Fibroblast of pulmonary artery (primary cell): ENCODE results near the gene ZNF778.

Experiments used
- DNase-seq: peaks from one replicate; pipeline ENCODE4 v3.0.0-alpha.2; 2010; ENCODE audit warnings: low read depth
- H3K4me3 ChIP-seq: replicated peaks from 2 replicates; pipeline ENCODE4 v1.5.1; 2011; ENCODE audit warnings: low read depth, mild to moderate bottlenecking, control low read depth, low read length, moderate library complexity
- TF ChIP-seq, protein P1 (sequence below): IDR thresholded peaks from 2 replicates; pipeline ENCODE4 v1.5.1; 2011; ENCODE audit warnings: mild to moderate bottlenecking, control low read depth, low read length, inconsistent platforms; ENCODE audit errors: missing control alignments

Gene ZNF778

DNA sequence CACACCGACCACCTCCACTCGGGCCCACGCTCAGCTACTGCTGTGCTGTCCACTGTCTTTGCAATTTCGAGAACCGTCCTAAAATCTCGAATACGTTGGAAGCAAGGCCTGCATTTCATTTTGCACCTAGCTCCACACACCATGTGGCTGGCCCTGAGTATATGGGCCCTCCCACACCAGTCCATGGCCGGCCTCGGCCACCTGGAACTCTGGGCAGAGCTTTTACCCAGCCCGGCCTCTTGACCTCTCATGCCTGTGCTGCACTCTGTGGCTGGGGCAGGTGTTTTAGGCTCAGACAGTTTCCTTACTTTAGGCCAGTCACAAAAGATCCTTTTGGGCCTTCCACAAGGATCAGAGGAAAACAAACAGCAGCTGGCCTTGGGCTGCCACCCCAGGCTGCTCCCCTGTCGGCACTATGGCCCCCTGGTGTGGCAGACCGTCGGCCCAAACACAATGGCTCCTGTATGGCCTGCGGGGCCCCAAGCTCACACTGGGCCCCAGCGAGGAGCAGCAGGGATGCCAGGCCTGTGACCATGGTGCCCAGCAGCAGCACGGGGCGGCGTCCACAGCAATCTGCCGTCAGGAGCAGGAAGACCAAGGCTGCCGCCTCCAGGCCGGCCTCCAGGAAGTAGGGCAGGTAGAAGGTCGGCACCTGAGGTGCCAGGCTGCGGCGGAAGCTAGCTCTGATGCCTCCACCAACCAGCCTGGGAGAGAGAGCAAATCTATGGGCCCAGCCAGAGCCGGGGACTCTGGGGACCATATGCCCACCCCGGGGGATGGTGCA is 19.7 kb upstream of the ZNF778 start:
- no peak for DNase-seq
- TF ChIP-seq, protein P1, sequence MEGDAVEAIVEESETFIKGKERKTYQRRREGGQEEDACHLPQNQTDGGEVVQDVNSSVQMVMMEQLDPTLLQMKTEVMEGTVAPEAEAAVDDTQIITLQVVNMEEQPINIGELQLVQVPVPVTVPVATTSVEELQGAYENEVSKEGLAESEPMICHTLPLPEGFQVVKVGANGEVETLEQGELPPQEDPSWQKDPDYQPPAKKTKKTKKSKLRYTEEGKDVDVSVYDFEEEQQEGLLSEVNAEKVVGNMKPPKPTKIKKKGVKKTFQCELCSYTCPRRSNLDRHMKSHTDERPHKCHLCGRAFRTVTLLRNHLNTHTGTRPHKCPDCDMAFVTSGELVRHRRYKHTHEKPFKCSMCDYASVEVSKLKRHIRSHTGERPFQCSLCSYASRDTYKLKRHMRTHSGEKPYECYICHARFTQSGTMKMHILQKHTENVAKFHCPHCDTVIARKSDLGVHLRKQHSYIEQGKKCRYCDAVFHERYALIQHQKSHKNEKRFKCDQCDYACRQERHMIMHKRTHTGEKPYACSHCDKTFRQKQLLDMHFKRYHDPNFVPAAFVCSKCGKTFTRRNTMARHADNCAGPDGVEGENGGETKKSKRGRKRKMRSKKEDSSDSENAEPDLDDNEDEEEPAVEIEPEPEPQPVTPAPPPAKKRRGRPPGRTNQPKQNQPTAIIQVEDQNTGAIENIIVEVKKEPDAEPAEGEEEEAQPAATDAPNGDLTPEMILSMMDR: no peak
- no peak overlapping the region for H3K4me3 ChIP-seq

DNA sequence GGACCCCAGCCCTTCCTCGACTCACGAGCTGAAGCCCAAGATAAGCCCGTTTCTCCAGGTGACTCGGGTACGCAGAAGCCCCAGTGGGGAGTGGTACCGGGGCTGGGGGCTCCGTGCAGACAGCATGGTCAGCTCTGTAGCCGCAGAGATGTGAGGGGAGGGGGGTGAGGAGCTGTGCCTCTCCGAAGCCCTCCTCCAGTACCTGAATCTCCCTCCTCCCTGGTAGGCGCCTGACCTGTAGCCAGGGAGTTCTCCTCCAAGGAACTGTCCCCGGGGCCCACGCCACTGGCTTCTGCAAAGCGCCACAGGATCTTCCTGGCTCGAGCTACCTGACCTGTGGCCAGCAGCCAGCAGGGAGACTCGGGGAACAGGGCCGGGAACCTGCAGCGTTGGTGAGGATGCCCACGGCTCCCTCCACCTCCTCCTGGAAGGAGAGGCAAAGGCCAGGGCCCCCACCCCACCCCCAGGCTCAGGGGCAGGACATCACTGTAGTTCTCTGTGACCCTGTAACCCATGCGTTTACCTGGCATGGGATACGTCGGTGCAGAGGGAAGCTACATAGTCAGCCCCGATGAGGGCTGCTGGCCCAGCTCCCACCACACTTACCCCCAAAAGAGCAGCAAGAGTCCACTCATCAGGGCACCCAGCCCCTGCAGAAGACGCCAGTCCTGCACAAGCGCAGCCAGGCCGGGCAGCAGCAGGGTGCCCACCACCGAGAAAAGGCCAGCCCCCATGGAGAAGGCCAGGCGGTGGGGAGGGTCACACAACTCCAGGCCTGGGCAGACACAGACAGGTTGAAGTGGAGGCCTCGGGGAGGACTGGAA is 18.9 kb upstream of the ZNF778 start:
- no peak for DNase-seq
- TF ChIP-seq, protein P1: no peak
- H3K4me3 ChIP-seq: no peak overlapping the region

DNA sequence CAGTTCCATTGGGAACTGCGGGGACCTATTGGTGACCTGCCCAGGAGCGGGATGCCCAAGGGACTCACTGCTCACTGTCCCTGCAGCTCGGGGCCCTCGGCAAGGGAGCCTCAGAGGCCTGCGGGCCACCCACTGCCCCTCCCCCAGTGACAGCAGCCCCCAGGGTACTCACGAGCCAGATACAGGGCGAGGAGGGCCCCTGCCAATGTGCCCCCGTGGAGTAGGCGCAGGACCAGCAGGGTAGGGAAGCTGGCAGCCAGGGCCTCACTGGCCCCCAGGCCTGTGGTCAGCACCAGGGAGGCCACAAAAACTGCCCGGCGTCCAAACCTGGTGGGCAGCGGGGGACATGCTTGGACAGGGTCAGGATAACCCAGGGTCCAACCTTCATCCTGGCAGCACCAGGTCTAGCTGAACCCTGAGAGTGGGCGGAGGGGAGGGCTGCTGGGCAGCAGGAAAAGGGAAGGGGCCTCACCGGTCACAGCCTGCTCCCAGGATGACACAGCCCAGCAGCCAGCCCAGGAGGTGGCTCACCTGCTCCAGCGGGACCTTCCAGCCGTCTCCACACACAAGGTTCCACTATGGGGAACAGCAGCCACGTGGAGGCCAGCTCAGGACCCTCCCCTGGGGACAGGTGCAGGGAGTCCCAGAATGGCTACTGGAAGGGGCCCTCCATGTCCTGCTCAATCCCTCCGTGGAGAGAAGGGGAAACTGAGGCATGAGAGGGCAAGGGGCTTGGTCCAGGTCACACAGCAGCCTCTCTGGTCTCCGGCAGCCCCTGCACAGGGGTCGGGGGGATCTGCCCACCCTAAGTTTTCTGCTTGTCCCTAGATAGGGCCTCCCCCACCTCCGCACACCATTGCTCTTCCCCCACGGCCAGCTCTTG is 18.0 kb upstream of the ZNF778 start:
- H3K4me3 ChIP-seq: no peak overlapping the region
- TF ChIP-seq, protein P1: no peak
- no peak for DNase-seq

DNA sequence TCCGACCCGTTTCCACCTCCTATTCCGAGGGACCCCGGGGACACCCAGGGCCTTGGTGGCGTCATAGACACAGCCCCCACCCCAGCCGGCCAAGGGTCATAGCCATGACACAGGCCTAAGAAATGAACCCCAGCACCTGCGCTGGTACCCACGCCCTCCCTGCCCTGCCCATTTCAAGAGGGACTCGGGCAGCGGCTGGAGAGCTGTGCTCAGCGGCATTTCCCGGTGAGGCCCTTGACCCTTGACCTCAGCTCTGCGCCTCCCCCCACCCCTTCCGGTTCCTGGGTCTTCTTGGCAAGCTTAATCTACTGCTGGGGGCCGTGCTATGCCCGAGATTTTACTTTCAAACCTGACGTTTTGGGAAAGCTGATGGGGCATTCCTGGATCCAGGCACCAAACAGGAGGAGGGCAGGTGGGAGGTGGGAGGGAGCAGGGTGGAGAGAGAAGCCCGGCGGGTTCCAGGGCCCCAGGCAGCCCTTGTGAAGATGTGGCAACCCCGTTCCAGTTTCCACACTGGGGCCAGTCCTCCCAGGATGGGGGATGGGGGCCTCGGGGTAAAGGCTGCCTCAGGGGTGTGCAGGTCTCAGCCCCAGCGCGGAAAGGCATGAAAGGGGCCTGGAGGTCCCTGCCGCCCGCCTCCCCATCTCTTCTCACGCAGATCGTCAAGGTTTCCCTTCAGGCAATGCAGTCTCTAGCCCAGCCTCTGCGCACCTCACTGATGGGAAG is 17.2 kb upstream of the ZNF778 start, which contains the start of gene SLC22A31:
Gene SLC22A31 (minus strand): TSS at position 414 of the 726 bp plus-strand sequence. CDS start 36 bp downstream, at position 378.
- DNase-seq: no peak

DNA sequence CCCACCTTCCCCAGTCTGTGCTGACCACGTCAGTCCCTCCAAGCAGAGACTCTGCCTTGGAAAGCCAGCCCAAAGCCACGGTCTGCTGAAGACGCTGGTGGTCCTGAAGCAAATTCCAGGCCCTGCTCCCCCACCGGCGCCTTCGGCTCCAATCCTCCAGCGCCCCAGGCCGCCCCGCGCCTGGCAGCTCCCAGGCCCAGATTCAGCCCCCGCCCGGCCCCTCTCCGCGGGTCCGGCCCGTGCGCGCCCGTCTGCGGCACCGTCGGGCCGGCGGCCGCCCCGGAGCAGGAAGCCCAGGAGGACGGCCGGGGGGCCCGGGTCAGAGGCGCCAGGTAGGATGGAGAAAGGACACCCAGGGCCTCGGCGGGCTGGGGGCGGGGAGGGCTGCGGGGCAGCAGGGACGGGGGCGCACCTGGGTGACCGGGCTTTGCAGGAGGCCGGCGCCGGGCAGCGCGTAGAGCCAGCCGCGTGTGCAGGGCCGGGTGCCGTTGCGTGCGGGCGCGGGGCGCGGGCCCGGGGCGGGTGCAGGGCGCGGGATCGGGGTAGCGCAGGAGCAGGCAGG is 16.6 kb upstream of the ZNF778 start:
- TF ChIP-seq, protein P1: no peak
- H3K4me3 ChIP-seq: no peak overlapping the region
- no peak for DNase-seq

More for the DNA sequence above, 17.2 kb upstream of the ZNF778 start, which contains the start of gene SLC22A31:
- peak within 1 kb of the TSS; percentile 21 for H3K4me3 ChIP-seq
- TF ChIP-seq, protein P1: no peak
